ENCODE measurements around the gene ADH1A. TPM values are rescaled to one million over a fixed set of nuclear protein-coding genes. Genes with fewer than 3 reads are reported as not detected.

ADH1A gene
- total RNA-seq, 3 donors from 2014 or later, result 0.20 to 2.4 (median 0.80) TPM

GRCh38 chr4:99317354-99317753 lies 26.6 kb upstream of the ADH1A start:
- H3K9me3 ChIP-seq, result no peaks in the 10 kb centered on the region

GRCh38 chr4:99315839-99316238 lies 25.1 kb upstream of the ADH1A start:
- no peaks in the 10 kb centered on the region for H3K36me3 ChIP-seq (ENCODE audit: low read depth)
- DNase-seq (no peak), ATAC-seq (no peak)
- no peak overlapping the region for H3K4me3 ChIP-seq
- no peak for TF ChIP-seq CTCF (IDR thresholded peaks at IDR 0.05)
- H3K4me1 ChIP-seq (ENCODE audit: low read depth), result no peaks in the 10 kb centered on the region
- no peaks in the 10 kb centered on the region for H3K9me3 ChIP-seq
- intact Hi-C loops (cut with DNase I, micrococcal nuclease), result no loop called here

More at GRCh38 chr4:99317354-99317753, 26.6 kb upstream of the ADH1A start:
- no peak for ATAC-seq
- DNase-seq, result no peak
- intact Hi-C loops (cut with DNase I, micrococcal nuclease), result no loop called here
- H3K4me3 ChIP-seq, result no peak overlapping the region
- TF ChIP-seq CTCF (IDR thresholded peaks at IDR 0.05), result no peak
- no peaks in the 10 kb centered on the region for H3K4me1 ChIP-seq (ENCODE audit: low read depth)
- H3K36me3 ChIP-seq (ENCODE audit: low read depth), result no peaks in the 10 kb centered on the region

- Histone ChIP-seq H3K4me3 (no peak overlapping the region), H3K9me3 (no peaks in the 10 kb centered on the region), H3K4me1 (ENCODE audit: low read depth) (no peaks in the 10 kb centered on the region), H3K36me3 (ENCODE audit: low read depth) (no peaks in the 10 kb centered on the region)
- no peak for TF ChIP-seq CTCF (IDR thresholded peaks at IDR 0.05)
- intact Hi-C loops (cut with DNase I, micrococcal nuclease), result no loop called here
- no peak for ATAC-seq
- no peak for DNase-seq
Measured at GRCh38 chr4:99314211-99314610, 23.4 kb upstream of the ADH1A start.

GRCh38 chr4:99310389-99310788 lies 19.6 kb upstream of the ADH1A start:
- no peak for ATAC-seq
- TF ChIP-seq CTCF (IDR thresholded peaks at IDR 0.05), result no peak
- intact Hi-C loops (cut with DNase I, micrococcal nuclease), result no loop called here
- no peak for DNase-seq
- H3K4me3 ChIP-seq, result no peak overlapping the region
- H3K36me3 ChIP-seq (ENCODE audit: low read depth), result no peaks in the 10 kb centered on the region
- H3K4me1 ChIP-seq (ENCODE audit: low read depth), result no peaks in the 10 kb centered on the region
- H3K9me3 ChIP-seq, result no peaks in the 10 kb centered on the region

GRCh38 chr4:99305638-99306400 lies 15.0 kb upstream of the ADH1A start:
- no peak overlapping the region for H3K4me3 ChIP-seq
- TF ChIP-seq CTCF (IDR thresholded peaks at IDR 0.05), result no peak
- H3K9me3 ChIP-seq, result no peaks in the 10 kb centered on the region
- no peak for DNase-seq
- ATAC-seq, result no peak
- intact Hi-C loops (cut with DNase I, micrococcal nuclease), result no loop called here
- H3K4me1 ChIP-seq (ENCODE audit: low read depth), result no peaks in the 10 kb centered on the region
- H3K36me3 ChIP-seq (ENCODE audit: low read depth), result no peaks in the 10 kb centered on the region

Data from mucosa of descending colon (tissue), 3 donors.